Ascending aorta (tissue), 2 donors: ENCODE results near the gene ST6GALNAC2. TPM values are rescaled to one million over a fixed set of nuclear protein-coding genes. Genes with fewer than 3 reads are reported as not detected.
"Not testable (repeated sequence)": the region's sequence is repeated elsewhere in the genome, so short reads cannot be mapped to it uniquely, and the experiment has no call there.

Experiments used
- DNase-seq, 2 donors: peaks; one replicate each; pipeline ENCODE4 v3.0.0-alpha.2; 2019; ENCODE audit warnings: low spot score in 2 of 2
- H3K27ac ChIP-seq, 2 donors: fragments of 200-600 bp; sonication (generic); one replicate each; pipeline ENCODE4 v1.5.1; 2016 to 2017; ENCODE audit warnings: mild to moderate bottlenecking in 1 of 2
- H3K27me3 ChIP-seq: fragments of 200-600 bp; sonication (generic); one replicate; pipeline ENCODE4 v1.5.1; 2017
- H3K36me3 ChIP-seq, 2 donors: fragments of 200-600 bp; sonication (generic); one replicate each; pipeline ENCODE4 v1.5.1; 2016
- H3K4me1 ChIP-seq, 2 donors: fragments of 200-600 bp; sonication (generic); one replicate each; pipeline ENCODE4 v1.5.1; 2016 to 2017; ENCODE audit warnings: mild to moderate bottlenecking in 1 of 2
- H3K4me3 ChIP-seq, 2 donors: fragments of 200-600 bp; sonication (generic); one replicate each; pipeline ENCODE4 v1.5.1; 2016 to 2017; ENCODE audit warnings: mild to moderate bottlenecking in 1 of 2
- H3K9me3 ChIP-seq, 2 donors: fragments of 200-600 bp; sonication (generic); one replicate each; pipeline ENCODE4 v1.5.1; 2016
- CTCF ChIP-seq, 3 experiments: fragments of 200-600 bp in 2 of 3; fragments of 450-650 bp in 1 of 3; sonication (generic) in 2 of 3; IDR thresholded peaks; one replicate each; pipeline ENCODE4 v1.5.1; 2016 to 2019; ENCODE audit warnings: antibody characterized with exemption in 3 of 3, mild to moderate bottlenecking in 1 of 3, moderate library complexity in 1 of 3
- intact Hi-C: fragments of 100-400 bp; cut with DNase I; formaldehyde crosslinking; loops from one replicate; pipeline ENCODE4 v1.15.1; 2023
- total RNA-seq: library from RNA; depleted of rRNA; stranded (reverse); fragments of >200 nt; gene quantifications from one replicate; pipeline ENCODE4 v1.1.0, GENCODE V29; 2016

The ST6GALNAC2 gene
- total RNA-seq, 1 donor from 2014 or later = 15.8 TPM

- peak overlapping the region; percentile 93 to 95 for H3K27ac ChIP-seq
- peaks cover 22 to 36% of the 10 kb centered on the region in 2 donors for H3K4me1 ChIP-seq
- peak; percentile 21 to 79 for DNase-seq
- no peaks in the 10 kb centered on the region for H3K27me3 ChIP-seq
- TF ChIP-seq CTCF (IDR thresholded peaks at IDR 0.05) = no peak
- H3K36me3 ChIP-seq = no peaks in the 10 kb centered on the region
- peak overlapping the region in 1 of 2 donors; percentile 10 for H3K4me3 ChIP-seq
- intact Hi-C loops = no loop called here
- H3K9me3 ChIP-seq = no peaks in the 10 kb centered on the region
Measured at GRCh38 chr17:76530095-76530723, 55.5 kb downstream of the ST6GALNAC2 start.

GRCh38 chr17:76529224-76530094, 56.2 kb downstream of the ST6GALNAC2 start:
- intact Hi-C loops = loop anchor here (1.0 to 10.0 kb wide), 2 partner anchors 11 to 185 kb away; partner anchors contain the start of genes MXRA7 and PRCD
- H3K4me1 ChIP-seq = peaks cover 22 to 36% of the 10 kb centered on the region in 2 donors
- no peaks in the 10 kb centered on the region for H3K9me3 ChIP-seq
- DNase-seq = peak; percentile 73 to 91
- TF ChIP-seq CTCF (IDR thresholded peaks at IDR 0.05) = no peak
- H3K36me3 ChIP-seq = no peaks in the 10 kb centered on the region
- peak overlapping the region; percentile 93 to 95 for H3K27ac ChIP-seq
- H3K4me3 ChIP-seq = peak overlapping the region; percentile 27 to 39
- H3K27me3 ChIP-seq = no peaks in the 10 kb centered on the region

GRCh38 chr17:76528528-76529223, 57.0 kb downstream of the ST6GALNAC2 start:
- Histone ChIP-seq H3K9me3 (no peaks in the 10 kb centered on the region), H3K4me1 (peaks cover 22 to 36% of the 10 kb centered on the region in 2 donors), H3K4me3 (peak overlapping the region in 1 of 2 donors; percentile 39), H3K36me3 (no peaks in the 10 kb centered on the region), H3K27me3 (no peaks in the 10 kb centered on the region), H3K27ac (peak overlapping the region; percentile 93 to 95)
- peak in 1 of 3 experiments; percentile 27 for TF ChIP-seq CTCF (IDR thresholded peaks at IDR 0.05)
- DNase-seq = no peak
- intact Hi-C loops = loop anchor here (1.0 to 10.0 kb wide), 2 partner anchors 12 to 186 kb away; partner anchors contain the start of genes MXRA7 and PRCD

GRCh38 chr17:76528156-76528527, 57.5 kb downstream of the ST6GALNAC2 start:
- no peak for TF ChIP-seq CTCF (IDR thresholded peaks at IDR 0.05)
- peak overlapping the region in 1 of 2 donors; percentile 39 for H3K4me3 ChIP-seq
- H3K4me1 ChIP-seq = peaks cover 22 to 36% of the 10 kb centered on the region in 2 donors
- no peaks in the 10 kb centered on the region for H3K27me3 ChIP-seq
- no peak for DNase-seq
- H3K27ac ChIP-seq = peak overlapping the region; percentile 93 to 95
- intact Hi-C loops = loop anchor here (10.0 kb wide), 1 partner anchor 187 kb away; the partner anchor contains the start of gene MXRA7
- H3K36me3 ChIP-seq = no peaks in the 10 kb centered on the region
- no peaks in the 10 kb centered on the region for H3K9me3 ChIP-seq

GRCh38 chr17:76527430-76528111, 58.1 kb downstream of the ST6GALNAC2 start:
- Histone ChIP-seq H3K36me3 (no peaks in the 10 kb centered on the region), H3K27ac (peak overlapping the region; percentile 93 to 95), H3K4me3 (peak overlapping the region in 1 of 2 donors; percentile 39), H3K9me3 (no peaks in the 10 kb centered on the region), H3K27me3 (no peaks in the 10 kb centered on the region), H3K4me1 (peaks cover 22 to 36% of the 10 kb centered on the region in 2 donors)
- DNase-seq = peak; percentile 66 to 86
- peak in 2 of 3 experiments; percentile 27 to 32 for TF ChIP-seq CTCF (IDR thresholded peaks at IDR 0.05)
- intact Hi-C loops = loop anchor here (10.0 kb wide), 1 partner anchor 187 kb away; the partner anchor contains the start of gene MXRA7

- not testable (repeated sequence) for H3K36me3 ChIP-seq, DNase-seq, H3K27me3 ChIP-seq, H3K9me3 ChIP-seq
- H3K27ac ChIP-seq = peak overlapping the region; percentile 93 to 95
- H3K4me3 ChIP-seq = peak overlapping the region in 1 of 2 donors; percentile 39
- peaks cover 22 to 36% of the 10 kb centered on the region in 2 donors for H3K4me1 ChIP-seq
- intact Hi-C loops = loop anchor here (10.0 kb wide), 1 partner anchor 188 kb away; the partner anchor contains the start of gene MXRA7
Measured at GRCh38 chr17:76527016-76527415, 58.6 kb downstream of the ST6GALNAC2 start.

GRCh38 chr17:76525513-76525833, 60.2 kb downstream of the ST6GALNAC2 start:
- H3K27ac ChIP-seq, H3K27me3 ChIP-seq, H3K4me3 ChIP-seq, H3K36me3 ChIP-seq, DNase-seq, H3K9me3 ChIP-seq: not testable (repeated sequence)
- intact Hi-C loops = loop anchor here (10.0 kb wide), 1 partner anchor 189 kb away; the partner anchor contains the start of gene MXRA7
- peaks cover 19 to 28% of the 10 kb centered on the region in 2 donors for H3K4me1 ChIP-seq
